Muscle of leg (tissue), 11 donors: Measurements from ENCODE around the gene USP53. TPM values are rescaled to one million over a fixed set of nuclear protein-coding genes. Genes with fewer than 3 reads are reported as not detected.
A peak's percentile ranks its signal among the peaks of the same experiment; 100 is the strongest.

ENCODE experiments used
- DNase-seq: peaks from one replicate; pipeline ENCODE4 v3.0.0; 2013
- H3K27ac ChIP-seq: one replicate; pipeline ENCODE4 v1.5.1; 2013; ENCODE audit warnings: mild to moderate bottlenecking, low read length, control low read depth
- H3K27me3 ChIP-seq: one replicate; pipeline ENCODE4 v1.6.1; 2013; ENCODE audit warnings: low read length; ENCODE audit not compliant: control insufficient read depth, insufficient read depth
- H3K36me3 ChIP-seq: one replicate; pipeline ENCODE4 v1.6.1; 2013; ENCODE audit warnings: low read length; ENCODE audit not compliant: control insufficient read depth, insufficient read depth
- H3K4me1 ChIP-seq: one replicate; pipeline ENCODE4 v1.6.1; 2013; ENCODE audit warnings: low read length; ENCODE audit not compliant: control insufficient read depth, insufficient read depth
- H3K4me3 ChIP-seq: one replicate; pipeline ENCODE4 v1.5.1; 2013; ENCODE audit warnings: low read length, control low read depth
- H3K9me3 ChIP-seq: replicated peaks from 2 replicates; pipeline ENCODE4 v1.6.1; 2013; ENCODE audit warnings: low read depth, low read length; ENCODE audit not compliant: control insufficient read depth
- WGBS: methylation state at CpG from one replicate; pipeline ENCODE4 v1.1.5; 2013; ENCODE audit warnings: missing lambda C conversion rate; ENCODE audit not compliant: insufficient coverage; 5-methylcytosine and 5-hydroxymethylcytosine counted together
- polyA plus RNA-seq, 8 donors: library from polyadenylated mRNA; unstranded; fragments of 120-200 nt; gene quantifications; one replicate each; pipeline versions ENCODE4 v1.2.1 to v1.2.3, GENCODE V29; 2013; ENCODE audit warnings: inconsistent platforms in 1 of 8, low replicate concordance in 1 of 8; ENCODE audit not compliant: insufficient read length in 8 of 8, insufficient read depth in 1 of 8
- total RNA-seq: library from RNA; stranded (reverse); fragments of 120-200 nt; gene quantifications from one replicate; pipeline ENCODE4 v1.2.4, GENCODE V29; 2013

Gene USP53
- total and polyA plus RNA-seq, 9 donors: 5.3 to 13.4 (median 7.4) TPM

GRCh38 chr4:119289313-119289712, 76.8 kb downstream of the USP53 start:
- H3K9me3 ChIP-seq: no peaks in the 10 kb centered on the region
- H3K27me3 ChIP-seq: no peaks in the 10 kb centered on the region
- no peak for DNase-seq
- WGBS: no CpG with 5 or more reads among the region's 5 CpGs
- no peaks in the 10 kb centered on the region for H3K4me1 ChIP-seq
- H3K36me3 ChIP-seq: peaks cover 3% of the 10 kb centered on the region
- no peak overlapping the region for H3K27ac ChIP-seq
- no peak overlapping the region for H3K4me3 ChIP-seq

GRCh38 chr4:119290598-119290997, 78.1 kb downstream of the USP53 start:
- no peaks in the 10 kb centered on the region for H3K4me1 ChIP-seq
- H3K27me3 ChIP-seq: no peaks in the 10 kb centered on the region
- H3K4me3 ChIP-seq: no peak overlapping the region
- DNase-seq: no peak
- H3K36me3 ChIP-seq: peaks cover 3% of the 10 kb centered on the region
- no peaks in the 10 kb centered on the region for H3K9me3 ChIP-seq
- no peak overlapping the region for H3K27ac ChIP-seq
- WGBS: no CpG with 5 or more reads among the region's 1 CpG

- 100% methylated on average over 1 of the region's 2 CpGs for WGBS
- no peak overlapping the region for H3K4me3 ChIP-seq
- peaks cover 10% of the 10 kb centered on the region for H3K36me3 ChIP-seq
Measured at GRCh38 chr4:119296356-119296755, 83.8 kb downstream of the USP53 start.

GRCh38 chr4:119297795-119298194, 85.3 kb downstream of the USP53 start:
- peaks cover 6% of the 10 kb centered on the region for H3K4me1 ChIP-seq

More at GRCh38 chr4:119296356-119296755, 83.8 kb downstream of the USP53 start:
- Histone ChIP-seq H3K4me1 (peaks cover 6% of the 10 kb centered on the region), H3K9me3 (no peaks in the 10 kb centered on the region), H3K27ac (no peak overlapping the region), H3K27me3 (no peaks in the 10 kb centered on the region)
- DNase-seq: no peak

GRCh38 chr4:119299260-119299671, 86.8 kb downstream of the USP53 start:
- Histone ChIP-seq H3K36me3 (peaks cover 8% of the 10 kb centered on the region), H3K9me3 (no peaks in the 10 kb centered on the region), H3K4me3 (peak overlapping the region; percentile 62), H3K27ac (peak overlapping the region; percentile 92), H3K27me3 (no peaks in the 10 kb centered on the region), H3K4me1 (peaks cover 6% of the 10 kb centered on the region)
- DNase-seq: no peak
- no CpG with 5 or more reads among the region's 2 CpGs for WGBS

More at GRCh38 chr4:119297795-119298194, 85.3 kb downstream of the USP53 start:
- Histone ChIP-seq H3K27ac (no peak overlapping the region), H3K36me3 (peaks cover 10% of the 10 kb centered on the region), H3K9me3 (no peaks in the 10 kb centered on the region), H3K4me3 (no peak overlapping the region), H3K27me3 (no peaks in the 10 kb centered on the region)
- WGBS: no CpG with 5 or more reads among the region's 1 CpG
- no peak for DNase-seq

GRCh38 chr4:119299741-119300100, 87.2 kb downstream of the USP53 start:
- WGBS: 3% methylated on average over 7 of the region's 9 CpGs
- no peak for DNase-seq
- Histone ChIP-seq H3K27me3 (no peaks in the 10 kb centered on the region), H3K36me3 (peaks cover 8% of the 10 kb centered on the region), H3K4me3 (peak overlapping the region; percentile 62), H3K4me1 (peaks cover 6% of the 10 kb centered on the region), H3K9me3 (no peaks in the 10 kb centered on the region), H3K27ac (peak overlapping the region; percentile 92)

- peak; percentile 95 for DNase-seq
- H3K36me3 ChIP-seq: peaks cover 8% of the 10 kb centered on the region
- no peaks in the 10 kb centered on the region for H3K9me3 ChIP-seq
- peaks cover 6% of the 10 kb centered on the region for H3K4me1 ChIP-seq
- peak overlapping the region; percentile 92 for H3K27ac ChIP-seq
- 0% methylated on average over 46 of the region's 54 CpGs for WGBS
- H3K27me3 ChIP-seq: no peaks in the 10 kb centered on the region
- peak overlapping the region; percentile 62 for H3K4me3 ChIP-seq
Measured at GRCh38 chr4:119300101-119300978, 87.8 kb downstream of the USP53 start.

- Histone ChIP-seq H3K27me3 (no peaks in the 10 kb centered on the region), H3K27ac (no peak overlapping the region), H3K4me3 (no peak overlapping the region), H3K9me3 (no peaks in the 10 kb centered on the region), H3K4me1 (peaks cover 6% of the 10 kb centered on the region), H3K36me3 (peaks cover 3% of the 10 kb centered on the region)
- DNase-seq: peak; percentile 18
- 76% methylated on average over 3 of the region's 5 CpGs for WGBS
Measured at GRCh38 chr4:119302073-119302832, 89.7 kb downstream of the USP53 start.

- Histone ChIP-seq H3K27me3 (no peaks in the 10 kb centered on the region), H3K4me1 (peaks cover 6% of the 10 kb centered on the region), H3K36me3 (no peaks in the 10 kb centered on the region), H3K9me3 (no peaks in the 10 kb centered on the region), H3K27ac (no peak overlapping the region), H3K4me3 (no peak overlapping the region)
- no peak for DNase-seq
- no CpG with 5 or more reads among the region's 5 CpGs for WGBS
Measured at GRCh38 chr4:119303587-119304305, 91.2 kb downstream of the USP53 start.

- Histone ChIP-seq H3K4me1 (no peaks in the 10 kb centered on the region), H3K4me3 (no peak overlapping the region), H3K27ac (no peak overlapping the region), H3K9me3 (no peaks in the 10 kb centered on the region), H3K36me3 (no peaks in the 10 kb centered on the region), H3K27me3 (no peaks in the 10 kb centered on the region)
- no peak for DNase-seq
Measured at GRCh38 chr4:119304431-119304830, 91.9 kb downstream of the USP53 start.
